Raji (cell line): ENCODE measurements around the gene APOC4.

Source experiments
- POLR2A ChIP-seq: IDR thresholded peaks from 2 replicates; pipeline ENCODE4 v1.6.1; 2011; ENCODE audit warnings: low read depth, low read length, control low read depth; ENCODE audit not compliant: insufficient read depth

Gene APOC4

GRCh38 chr19:44973982-44974735, 32.1 kb downstream of the APOC4 start:
- no peak for TF ChIP-seq POLR2A

- TF ChIP-seq POLR2A = no peak
Observed at GRCh38 chr19:44974857-44975256, 32.8 kb downstream of the APOC4 start.

GRCh38 chr19:44975444-44975843, 33.4 kb downstream of the APOC4 start:
- TF ChIP-seq POLR2A = no peak

- TF ChIP-seq POLR2A = no peak
Observed at GRCh38 chr19:44984005-44984404, 42.0 kb downstream of the APOC4 start.

- TF ChIP-seq POLR2A = no peak
Observed at GRCh38 chr19:44985445-44985844, 43.4 kb downstream of the APOC4 start.

- no peak for TF ChIP-seq POLR2A
Observed at GRCh38 chr19:44986389-44986788, 44.4 kb downstream of the APOC4 start.

- no peak for TF ChIP-seq POLR2A
Observed at GRCh38 chr19:44987148-44987675, 45.2 kb downstream of the APOC4 start.

- TF ChIP-seq POLR2A = no peak
Observed at GRCh38 chr19:44988273-44988672, 46.2 kb downstream of the APOC4 start.

GRCh38 chr19:44988896-44989556, 47.0 kb downstream of the APOC4 start:
- TF ChIP-seq POLR2A = no peak

- no peak for TF ChIP-seq POLR2A
Observed at GRCh38 chr19:44990459-44990858, 48.4 kb downstream of the APOC4 start.

- no peak for TF ChIP-seq POLR2A
Observed at GRCh38 chr19:44990966-44991365, 48.9 kb downstream of the APOC4 start.

- no peak for TF ChIP-seq POLR2A
Observed at GRCh38 chr19:44992336-44993163, 50.5 kb downstream of the APOC4 start.

- no peak for TF ChIP-seq POLR2A
Observed at GRCh38 chr19:44993526-44993925, 51.5 kb downstream of the APOC4 start.

- no peak for TF ChIP-seq POLR2A
Observed at GRCh38 chr19:44993926-44994537, 52.0 kb downstream of the APOC4 start.
